IMR-90 (cell line): ENCODE data around the gene CDCA4. TPM values are rescaled to one million over a fixed set of nuclear protein-coding genes. Genes with fewer than 3 reads are reported as not detected.

Source experiments
- ATAC-seq: fragments of 200-7000 bp; cut with Tn5 transposase; 2 replicates; pipeline ENCODE4 v1.9.1; 2020; ENCODE audit warnings: low read depth, mild to moderate bottlenecking, moderate library complexity
- BruUV-seq: library from RNA; stranded (reverse); fragments of 400-500 nt; replicated peaks from 2 replicates; lab custom pipeline; 2021; lab: Mats Ljungman, UMichigan
- CTCF ChIA-PET: fragments of 300-600 bp; formaldehyde crosslinking; extraction: SDS; loops from one replicate; lab custom pipeline; 2021; ENCODE audit warnings: antibody characterized with exemption; lab: Yijun Ruan, JAX
- POLR2A ChIA-PET: fragments of 300-600 bp; sonication (Branson Sonifier 250); formaldehyde crosslinking; loops from one replicate; lab custom pipeline; 2022; ENCODE audit warnings: antibody characterized with exemption; ENCODE audit not compliant: unreplicated experiment; lab: Charles Lee
- DNase-seq: peaks from one replicate; pipeline ENCODE4 v3.0.0; 2013
- H2AFZ ChIP-seq: replicated peaks from 2 replicates; pipeline ENCODE3; 2013; ENCODE audit warnings: low read length, mild to moderate bottlenecking; ENCODE audit not compliant: poor library complexity
- H2AK5ac ChIP-seq: 2 replicates; pipeline ENCODE4 v1.6.1; 2013; ENCODE audit warnings: low read depth, low read length, inconsistent platforms
- H2AK9ac ChIP-seq: replicated peaks from 2 replicates; pipeline ENCODE3; 2013; ENCODE audit warnings: mild to moderate bottlenecking, low read depth, low read length, moderate library complexity; ENCODE audit not compliant: poor library complexity
- H2BK120ac ChIP-seq: 2 replicates; pipeline ENCODE4 v1.6.1; 2013; ENCODE audit warnings: low read depth, low read length, inconsistent platforms
- H2BK15ac ChIP-seq: 3 replicates; pipeline ENCODE4 v1.6.1; 2013; ENCODE audit warnings: low read depth, low read length, inconsistent platforms
- H2BK20ac ChIP-seq: 2 replicates; pipeline ENCODE4 v1.6.1; 2013; ENCODE audit warnings: low read depth, mild to moderate bottlenecking, inconsistent platforms, low read length, moderate library complexity
- H2BK5ac ChIP-seq: 2 replicates; pipeline ENCODE4 v1.6.1; 2013; ENCODE audit warnings: mild to moderate bottlenecking, low read depth, low read length, inconsistent platforms; ENCODE audit not compliant: poor library complexity, severe bottlenecking
- H3K14ac ChIP-seq: replicated peaks from 2 replicates; pipeline ENCODE4 v1.6.1; 2013; ENCODE audit warnings: low read depth, low read length, inconsistent platforms
- H3K18ac ChIP-seq: 2 replicates; pipeline ENCODE4 v1.6.1; 2013; ENCODE audit warnings: low read depth, low read length, control low read depth
- H3K23ac ChIP-seq: 2 replicates; pipeline ENCODE4 v1.6.1; 2013; ENCODE audit warnings: low read depth, low read length, inconsistent platforms
- H3K27ac ChIP-seq: 2 replicates; pipeline ENCODE4 v1.5.1; 2013; ENCODE audit warnings: mild to moderate bottlenecking, control low read depth, low read length; ENCODE audit not compliant: insufficient read depth
- H3K27me3 ChIP-seq: 2 replicates; pipeline ENCODE4 v1.6.1; 2013; ENCODE audit warnings: low read length; ENCODE audit not compliant: control insufficient read depth, insufficient read depth
- H3K36me3 ChIP-seq: 2 replicates; pipeline ENCODE4 v1.6.1; 2013; ENCODE audit warnings: low read length, mixed read lengths; ENCODE audit not compliant: control insufficient read depth, insufficient read depth
- H3K4ac ChIP-seq: 2 replicates; pipeline ENCODE4 v1.6.1; 2013; ENCODE audit warnings: low read depth, low read length, inconsistent platforms
- H3K4me1 ChIP-seq: 2 replicates; pipeline ENCODE4 v1.6.1; 2013; ENCODE audit warnings: low read length, mixed read lengths; ENCODE audit not compliant: control insufficient read depth, insufficient read depth
- H3K4me2 ChIP-seq: 2 replicates; pipeline ENCODE4 v1.6.1; 2013; ENCODE audit warnings: low read depth, mild to moderate bottlenecking, control low read depth, low read length, moderate library complexity
- H3K4me3 ChIP-seq: 2 replicates; pipeline ENCODE4 v1.5.1; 2013; ENCODE audit warnings: low read depth, mild to moderate bottlenecking, control low read depth, low read length, moderate library complexity; ENCODE audit not compliant: insufficient read depth
- H3K56ac ChIP-seq: 2 replicates; pipeline ENCODE4 v1.6.1; 2013; ENCODE audit warnings: low read length, inconsistent platforms; ENCODE audit not compliant: insufficient read depth; ENCODE audit errors: extremely low read depth
- H3K79me1 ChIP-seq, 2 experiments: 2 replicates each; pipeline ENCODE4 v1.6.1; 2013; ENCODE audit warnings: low read length in 2 of 2, inconsistent platforms in 1 of 2, low read depth in 1 of 2
- H3K9ac ChIP-seq: 2 replicates; pipeline ENCODE4 v1.6.1; 2013; ENCODE audit warnings: low read depth, low read length, control low read depth
- H3K9me1 ChIP-seq: 2 replicates; pipeline ENCODE4 v1.6.1; 2013; ENCODE audit warnings: low read length, inconsistent platforms; ENCODE audit not compliant: insufficient read depth
- H3K9me3 ChIP-seq: 2 replicates; pipeline ENCODE4 v1.6.1; 2013; ENCODE audit warnings: low read length; ENCODE audit not compliant: control insufficient read depth, insufficient read depth
- H4K20me1 ChIP-seq: 2 replicates; pipeline ENCODE4 v1.6.1; 2013; ENCODE audit warnings: low read length, inconsistent platforms; ENCODE audit not compliant: insufficient read depth
- H4K5ac ChIP-seq: 2 replicates; pipeline ENCODE4 v1.6.1; 2013; ENCODE audit warnings: mild to moderate bottlenecking, low read depth, low read length, control low read depth
- H4K8ac ChIP-seq, 2 experiments: 2 replicates each; pipeline ENCODE4 v1.6.1; 2013; ENCODE audit warnings: low read depth in 2 of 2, low read length in 2 of 2, control low read depth in 1 of 2, inconsistent platforms in 1 of 2
- H4K91ac ChIP-seq: 2 replicates; pipeline ENCODE4 v1.6.1; 2013; ENCODE audit warnings: low read depth, low read length, inconsistent platforms; ENCODE audit not compliant: insufficient read depth
- BHLHE40 ChIP-seq: fragments of 150-350 bp; IDR thresholded peaks from 2 replicates; pipeline ENCODE4 v1.6.1; 2016; ENCODE audit warnings: mild to moderate bottlenecking, low read depth, low read length
- CEBPB ChIP-seq: IDR thresholded peaks from 2 replicates; pipeline ENCODE4 v1.6.1; 2012; ENCODE audit warnings: low read depth, low read length, improper control_type of control experiment
- CTCF ChIP-seq: conservative IDR thresholded peaks from 2 replicates; pipeline ENCODE4 v1.5.1; 2012; ENCODE audit warnings: mild to moderate bottlenecking, low read depth, low read length, improper control_type of control experiment
- ELK1 ChIP-seq: fragments of 150-350 bp; IDR thresholded peaks from 2 replicates; pipeline ENCODE4 v1.6.1; 2016; ENCODE audit warnings: low read depth, mild to moderate bottlenecking, low read length, moderate library complexity, borderline replicate concordance
- MAFK ChIP-seq: IDR thresholded peaks from 2 replicates; pipeline ENCODE4 v1.6.1; 2012; ENCODE audit warnings: low read depth, low read length, improper control_type of control experiment
- MAZ ChIP-seq: IDR thresholded peaks from 2 replicates; pipeline ENCODE4 v1.6.1; 2012; ENCODE audit warnings: low read depth, mild to moderate bottlenecking, low read length, improper control_type of control experiment, moderate library complexity, borderline replicate concordance
- MXI1 ChIP-seq: IDR thresholded peaks from 2 replicates; pipeline ENCODE4 v1.6.1; 2012; ENCODE audit warnings: low read depth, mild to moderate bottlenecking, low read length, moderate library complexity, borderline replicate concordance
- NFE2L2 ChIP-seq: fragments of 150-350 bp; IDR thresholded peaks from 2 replicates; pipeline ENCODE4 v1.6.1; 2016; ENCODE audit warnings: low read depth, mild to moderate bottlenecking, low read length
- POLR2A ChIP-seq: IDR thresholded peaks from 2 replicates; pipeline ENCODE4 v1.6.1; 2012; ENCODE audit warnings: mild to moderate bottlenecking, low read depth, low read length
- RAD21 ChIP-seq: IDR thresholded peaks from 2 replicates; pipeline ENCODE4 v1.6.1; 2012; ENCODE audit warnings: low read length, improper control_type of control experiment
- RFX5 ChIP-seq: IDR thresholded peaks from 2 replicates; pipeline ENCODE4 v1.8.0; 2012; ENCODE audit warnings: low read depth, mild to moderate bottlenecking, low read length, moderate library complexity
- SMC3 ChIP-seq: fragments of 150-350 bp; IDR thresholded peaks from 2 replicates; pipeline ENCODE4 v1.6.1; 2016; ENCODE audit warnings: low read depth, mild to moderate bottlenecking, antibody characterized with exemption, low read length, moderate library complexity
- WGBS, 2 experiments: methylation state at CpG; one replicate each; pipeline versions ENCODE4 v1.1.5 to v1.1.7; 2013; ENCODE audit warnings: missing lambda C conversion rate in 2 of 2; ENCODE audit not compliant: insufficient read length in 1 of 2; ENCODE audit errors: extremely low coverage in 2 of 2; 5-methylcytosine and 5-hydroxymethylcytosine counted together
- dilution Hi-C: fragments of 300-500 bp; cut with HindIII; formaldehyde crosslinking; loops from one replicate; pipeline ENCODE4 v1.14.3; 2018; ENCODE audit warnings: low sequenced_read_pairs; ENCODE audit not compliant: unreplicated experiment
- in situ Hi-C: fragments of 300-500 bp; cut with MboI; formaldehyde crosslinking; loops from 3 replicates; pipeline ENCODE4 v1.14.3; 2019; ENCODE audit warnings: low sequenced_read_pairs, inconsistent platforms, mixed read lengths
- intact Hi-C: fragments of 100-400 bp; cut with micrococcal nuclease; formaldehyde crosslinking; loops from 2 replicates; pipeline ENCODE4 v1.10.0; 2022
- polyA plus RNA-seq, 3 experiments: library from polyadenylated mRNA; depleted of rRNA; stranded (reverse); fragments of >200 nt; gene quantifications; 2 replicates each; pipeline ENCODE4 v1.2.3, GENCODE V29; 2012; ENCODE audit warnings: low replicate concordance in 1 of 3
- total RNA-seq: library from RNA; depleted of rRNA; stranded (reverse); fragments of >200 nt; gene quantifications from 2 replicates; pipeline ENCODE4 v1.2.3, GENCODE V29; 2012
- TF ChIP-seq, protein P1 (sequence below): fragments of 150-350 bp; IDR thresholded peaks from 2 replicates; pipeline ENCODE4 v1.6.1; 2017; ENCODE audit warnings: mild to moderate bottlenecking, antibody characterized with exemption, low read length, low read depth

The CDCA4 gene
- total and polyA plus RNA-seq, 2 of the 4 experiments (the other 2 are of a cell fraction): 17.7 to 18.6 TPM

GRCh38 chr14:105059035-105059924, 38.4 kb upstream of the CDCA4 start:
- Histone ChIP-seq H3K18ac (no peak overlapping the region), H3K27ac (no peak overlapping the region), H2BK15ac (no peak overlapping the region), H2AK9ac (peak overlapping the region; percentile 42), H3K56ac (no peak overlapping the region), H2BK5ac (no peak overlapping the region), H2AK5ac (no peak overlapping the region), H4K5ac (no peak overlapping the region), H4K8ac (no peak overlapping the region), H4K91ac (no peak overlapping the region), H3K9me3 (no peaks in the 10 kb centered on the region), H3K4me2 (no peak overlapping the region), H3K27me3 (peaks cover 12% of the 10 kb centered on the region), H2BK20ac (no peak overlapping the region), H3K9me1 (no peaks in the 10 kb centered on the region), H3K14ac (no peak overlapping the region), H4K20me1 (no peaks in the 10 kb centered on the region), H3K9ac (no peak overlapping the region), H2BK120ac (no peak overlapping the region), H3K79me1 (no peaks in the 10 kb centered on the region), H3K23ac (no peak overlapping the region), H2AFZ (no peak overlapping the region), H3K4me1 (no peaks in the 10 kb centered on the region), H3K36me3 (no peaks in the 10 kb centered on the region), H3K4me3 (no peak overlapping the region), H3K4ac (no peak overlapping the region)
- ATAC-seq (no peak; the same call in 1 of the 2 replicates), DNase-seq (no peak)
- WGBS, 2 experiments: 94% methylated on average over 6 of the region's 22 CpGs; no CpG with 5 or more reads in 1 of the 2 experiments
- TF ChIP-seq ELK1 (no peak), SMC3 (no peak), POLR2A (no peak), MXI1 (no peak), MAZ (no peak), RFX5 (no peak), RAD21 (no peak), MAFK (no peak), CEBPB (no peak), CTCF (no peak), BHLHE40 (no peak), NFE2L2 (no peak)
- TF ChIP-seq, protein P1, sequence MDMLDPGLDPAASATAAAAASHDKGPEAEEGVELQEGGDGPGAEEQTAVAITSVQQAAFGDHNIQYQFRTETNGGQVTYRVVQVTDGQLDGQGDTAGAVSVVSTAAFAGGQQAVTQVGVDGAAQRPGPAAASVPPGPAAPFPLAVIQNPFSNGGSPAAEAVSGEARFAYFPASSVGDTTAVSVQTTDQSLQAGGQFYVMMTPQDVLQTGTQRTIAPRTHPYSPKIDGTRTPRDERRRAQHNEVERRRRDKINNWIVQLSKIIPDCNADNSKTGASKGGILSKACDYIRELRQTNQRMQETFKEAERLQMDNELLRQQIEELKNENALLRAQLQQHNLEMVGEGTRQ: no peak
- BruUV-seq: no TSS peak
- ChIA-PET POLR2A (no interaction called here), CTCF (no interaction called here)
- in situ Hi-C loops: no loop called here
- dilution Hi-C loops: loop anchor here (10.0 kb wide), 1 partner anchor 124 kb away; no protein-coding TSS in a partner anchor
- intact Hi-C loops: no loop called here
